K562 (cell line): ENCODE data around the gene COPA. TPM values are rescaled to one million over a fixed set of nuclear protein-coding genes. Genes with fewer than 3 reads are reported as not detected.

Source experiments
- FOXO4 ChIP-seq: fragments of 450-650 bp; formaldehyde crosslinking; IDR thresholded peaks from 2 replicates; pipeline ENCODE4 v1.4.0; 2020; ENCODE audit warnings: mild to moderate bottlenecking, moderate library complexity
- MBD1 ChIP-seq: fragments of 250-450 bp; sonication (Bioruptor Pico); IDR thresholded peaks from 2 replicates; pipeline ENCODE4 v1.8.0; 2022; ENCODE audit warnings: inconsistent platforms
- NFXL1 ChIP-seq: fragments of 450-650 bp; formaldehyde crosslinking; IDR thresholded peaks from 2 replicates; pipeline ENCODE4 v1.4.0; 2021; ENCODE audit warnings: mild to moderate bottlenecking
- PPARD ChIP-seq: fragments of 250-450 bp; sonication (Bioruptor Pico); IDR thresholded peaks from 2 replicates; pipeline ENCODE4 v1.8.0; 2022; ENCODE audit warnings: inconsistent platforms, mild to moderate bottlenecking, moderate library complexity
- PYGO2 ChIP-seq: fragments of 450-650 bp; IDR thresholded peaks from 2 replicates; pipeline ENCODE4 v1.6.1; 2016; ENCODE audit warnings: mild to moderate bottlenecking, missing genetic modification characterization, moderate library complexity, missing compliant biosample characterization
- RBM25 ChIP-seq: fragments of 200-400 bp; formaldehyde crosslinking; IDR thresholded peaks from 2 replicates; pipeline ENCODE4 v1.6.1; 2018; ENCODE audit warnings: low read length, low read depth, moderate library complexity; ENCODE audit not compliant: severe bottlenecking
- RREB1 ChIP-seq: fragments of 250-450 bp; sonication (Bioruptor Pico); IDR thresholded peaks from 2 replicates; pipeline ENCODE4 v1.4.0; 2020
- SMARCA4 ChIP-seq: fragments of 450-650 bp; IDR thresholded peaks from 2 replicates; pipeline ENCODE4 v1.6.1; 2016
- ZNF592 ChIP-seq: fragments of 450-650 bp; IDR thresholded peaks from 2 replicates; pipeline ENCODE4 v1.6.1; 2017; ENCODE audit warnings: antibody characterized with exemption, mild to moderate bottlenecking
- polyA plus RNA-seq, 8 experiments: library from polyadenylated mRNA; depleted of rRNA in 4 of 8; stranded (reverse) in 5 of 8; unstranded in 3 of 8; fragments of >200 nt; fragmentation: Nextera tagmentation in 2 of 8; fragmentation: Illumina TruSeq in 1 of 8; extraction: Ambion mirVana in 2 of 8; extraction: Trizol in 1 of 8; gene quantifications; 2 replicates each; pipeline versions ENCODE4 v1.2.1 to v1.2.3, GENCODE V29; 2011 to 2014; ENCODE audit warnings: inconsistent platforms in 1 of 8, missing spikeins in 1 of 8
- total RNA-seq, 7 experiments: library from RNA; depleted of rRNA in 6 of 7; stranded (reverse); fragments of >200 nt in 6 of 7; fragmentation: Illumina TruSeq in 2 of 7; extraction: Trizol in 2 of 7; gene quantifications; 2 replicates each; pipeline versions ENCODE4 v1.2.1 to v1.2.3, GENCODE V29; 2011 to 2021; ENCODE audit warnings: low replicate concordance in 1 of 7
- TF ChIP-seq, protein P1 (sequence below): sonication (generic); formaldehyde crosslinking; IDR thresholded peaks from 2 replicates; pipeline ENCODE4 v1.8.1; 2023; ENCODE audit warnings: mild to moderate bottlenecking, missing genetic modification reagents

COPA gene
- total and polyA plus RNA-seq, 9 of the 15 experiments (the other 6 are each of a cell fraction or from before 2014, with no cell fraction given) = 49.8 to 222 (median 110) TPM

GRCh38 chr1:160291248-160292220, 51.5 kb downstream of the COPA start (continued):
- TF ChIP-seq RREB1 = no peak
- TF ChIP-seq PYGO2 (tag) = no peak
- no peak for TF ChIP-seq MBD1 (CRISPR knock-in tag)
- TF ChIP-seq FOXO4 (CRISPR knock-in tag) = no peak
- TF ChIP-seq PPARD = no peak
- TF ChIP-seq SMARCA4 = no peak
- TF ChIP-seq RBM25 = no peak
- no peak for TF ChIP-seq ZNF592
- no peak for TF ChIP-seq NFXL1 (CRISPR knock-in tag)
- TF ChIP-seq, protein P1, sequence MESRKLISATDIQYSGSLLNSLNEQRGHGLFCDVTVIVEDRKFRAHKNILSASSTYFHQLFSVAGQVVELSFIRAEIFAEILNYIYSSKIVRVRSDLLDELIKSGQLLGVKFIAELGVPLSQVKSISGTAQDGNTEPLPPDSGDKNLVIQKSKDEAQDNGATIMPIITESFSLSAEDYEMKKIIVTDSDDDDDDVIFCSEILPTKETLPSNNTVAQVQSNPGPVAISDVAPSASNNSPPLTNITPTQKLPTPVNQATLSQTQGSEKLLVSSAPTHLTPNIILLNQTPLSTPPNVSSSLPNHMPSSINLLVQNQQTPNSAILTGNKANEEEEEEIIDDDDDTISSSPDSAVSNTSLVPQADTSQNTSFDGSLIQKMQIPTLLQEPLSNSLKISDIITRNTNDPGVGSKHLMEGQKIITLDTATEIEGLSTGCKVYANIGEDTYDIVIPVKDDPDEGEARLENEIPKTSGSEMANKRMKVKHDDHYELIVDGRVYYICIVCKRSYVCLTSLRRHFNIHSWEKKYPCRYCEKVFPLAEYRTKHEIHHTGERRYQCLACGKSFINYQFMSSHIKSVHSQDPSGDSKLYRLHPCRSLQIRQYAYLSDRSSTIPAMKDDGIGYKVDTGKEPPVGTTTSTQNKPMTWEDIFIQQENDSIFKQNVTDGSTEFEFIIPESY = no peak
